GM23338 (cell line): ENCODE results near the gene ERBB4. TPM values are rescaled to one million over a fixed set of nuclear protein-coding genes. Genes with fewer than 3 reads are reported as not detected.
A peak's percentile ranks its signal among the peaks of the same experiment; 100 is the strongest.

Experiments
- ATAC-seq: fragments of 200-7000 bp; cut with Tn5 transposase; 3 replicates; pipeline ENCODE4 v1.9.1; 2020
- DNase-seq: peaks from one replicate; pipeline ENCODE4 v3.0.0-alpha.2; 2015; ENCODE audit warnings: low spot score
- H2AFZ ChIP-seq: fragments of 200-600 bp; sonication (generic); 2 replicates; pipeline ENCODE4 v1.8.0; 2016; ENCODE audit warnings: antibody characterized with exemption, mild to moderate bottlenecking, moderate library complexity
- H3F3A ChIP-seq: fragments of 200-600 bp; sonication (generic); replicated peaks from 2 replicates; pipeline ENCODE4 v1.8.0; 2017; ENCODE audit warnings: antibody characterized with exemption, mixed run types, low read depth
- H3K27ac ChIP-seq: fragments of 200-600 bp; sonication (generic); 2 replicates; pipeline ENCODE4 v1.6.1; 2016; ENCODE audit warnings: low read depth
- H3K27me3 ChIP-seq: fragments of 200-600 bp; sonication (generic); 2 replicates; pipeline ENCODE4 v1.8.0; 2016; ENCODE audit warnings: mild to moderate bottlenecking, mixed run types, moderate library complexity; ENCODE audit not compliant: insufficient read depth
- H3K36me3 ChIP-seq: fragments of 200-600 bp; sonication (generic); 2 replicates; pipeline ENCODE4 v1.8.0; 2016; ENCODE audit warnings: mild to moderate bottlenecking; ENCODE audit not compliant: insufficient read depth
- H3K4me1 ChIP-seq: fragments of 200-600 bp; sonication (generic); 2 replicates; pipeline ENCODE4 v1.8.0; 2016; ENCODE audit warnings: mild to moderate bottlenecking, moderate library complexity; ENCODE audit not compliant: insufficient read depth
- H3K4me2 ChIP-seq: fragments of 200-600 bp; sonication (generic); 2 replicates; pipeline ENCODE4 v1.7.1; 2017; ENCODE audit warnings: mixed run types
- H3K4me3 ChIP-seq: fragments of 200-600 bp; sonication (generic); 2 replicates; pipeline ENCODE4 v1.6.1; 2016; ENCODE audit warnings: mixed run types
- H3K79me2 ChIP-seq: fragments of 200-600 bp; sonication (generic); replicated peaks from 2 replicates; pipeline ENCODE4 v1.8.0; 2017; ENCODE audit warnings: mild to moderate bottlenecking; ENCODE audit not compliant: insufficient read depth
- H3K9me2 ChIP-seq: fragments of 200-600 bp; sonication (generic); 2 replicates; pipeline ENCODE4 v1.8.0; 2017; ENCODE audit not compliant: insufficient read depth
- H4K20me1 ChIP-seq: fragments of 200-600 bp; sonication (generic); replicated peaks from 2 replicates; pipeline ENCODE4 v1.8.0; 2017; ENCODE audit warnings: mild to moderate bottlenecking; ENCODE audit not compliant: insufficient read depth
- H3K27ac Mint-ChIP-seq: 2 replicates; pipeline ENCODE4 v1.8.0; 2020; ENCODE audit warnings: inconsistent platforms, mild to moderate bottlenecking, moderate library complexity, mixed read lengths
- H3K27me3 Mint-ChIP-seq: 3 replicates; pipeline ENCODE4 v1.8.0; 2022; ENCODE audit warnings: low read depth, mild to moderate bottlenecking, moderate library complexity, mixed read lengths, inconsistent platforms; ENCODE audit not compliant: insufficient read depth, poor library complexity
- H3K36me3 Mint-ChIP-seq: 3 replicates; pipeline ENCODE4 v1.8.0; 2021; ENCODE audit warnings: low read depth, mild to moderate bottlenecking, inconsistent platforms, moderate library complexity, mixed read lengths
- H3K4me1 Mint-ChIP-seq: 3 replicates; pipeline ENCODE4 v1.8.0; 2020; ENCODE audit warnings: mild to moderate bottlenecking, inconsistent platforms, mixed read lengths
- H3K4me3 Mint-ChIP-seq: 3 replicates; pipeline ENCODE4 v1.8.0; 2021; ENCODE audit warnings: moderate library complexity, mild to moderate bottlenecking, inconsistent platforms, mixed read lengths
- H3K9me3 Mint-ChIP-seq: 3 replicates; pipeline ENCODE4 v1.8.0; 2020; ENCODE audit warnings: moderate library complexity, mild to moderate bottlenecking, inconsistent platforms, mixed read lengths
- CREB1 ChIP-seq: fragments of 250-450 bp; sonication (Bioruptor Pico); IDR thresholded peaks from 2 replicates; pipeline ENCODE4 v1.5.0; 2020; ENCODE audit warnings: low read depth, mild to moderate bottlenecking, moderate library complexity
- CTCF ChIP-seq, 2 experiments: fragments of 200-600 bp in 1 of 2; sonication (generic) in 1 of 2; conservative IDR thresholded peaks; 2 replicates each; pipeline versions ENCODE4 v1.5.1 to v1.6.1; 2016 to 2017; ENCODE audit warnings: antibody characterized with exemption in 2 of 2, low read depth in 2 of 2, mild to moderate bottlenecking in 2 of 2, moderate library complexity in 1 of 2
- JUNB ChIP-seq: IDR thresholded peaks from one replicate; pipeline ENCODE4 v1.6.1; 2016; ENCODE audit warnings: antibody characterized with exemption; ENCODE audit not compliant: unreplicated experiment
- NANOG ChIP-seq: IDR thresholded peaks from 2 replicates; pipeline ENCODE4 v1.6.1; 2016; ENCODE audit warnings: antibody characterized with exemption, borderline replicate concordance
- POLR2AphosphoS5 ChIP-seq: IDR thresholded peaks from 2 replicates; pipeline ENCODE4 v1.6.1; 2016; ENCODE audit warnings: antibody characterized with exemption, low read depth
- ZNF114 ChIP-seq: fragments of 250-450 bp; sonication (Bioruptor Pico); IDR thresholded peaks from 2 replicates; pipeline ENCODE4 v1.5.0; 2020; ENCODE audit warnings: mild to moderate bottlenecking, moderate library complexity
- polyA plus RNA-seq: library from polyadenylated mRNA; unstranded; fragments of >200 nt; fragmentation: Nextera tagmentation; extraction: Ambion mirVana; gene quantifications from 2 replicates; pipeline ENCODE4 v1.2.1, GENCODE V29; 2016
- total RNA-seq: library from RNA; depleted of rRNA; stranded (reverse); fragments of >200 nt; shearing (Covaris generic); gene quantifications from 2 replicates; pipeline ENCODE4 v1.2.3, GENCODE V29; 2014
- TF ChIP-seq, protein P1 (sequence below): IDR thresholded peaks from 2 replicates; pipeline ENCODE4 v1.6.1; 2016; ENCODE audit warnings: antibody characterized with exemption
- TF ChIP-seq, protein P2 (sequence below): IDR thresholded peaks from one replicate; pipeline ENCODE4 v1.6.1; 2018; ENCODE audit warnings: antibody characterized with exemption; ENCODE audit not compliant: unreplicated experiment

Gene ERBB4
- total and polyA plus RNA-seq, 2 experiments from 2014 or later, result 0.73 to 1.1 TPM

DNA sequence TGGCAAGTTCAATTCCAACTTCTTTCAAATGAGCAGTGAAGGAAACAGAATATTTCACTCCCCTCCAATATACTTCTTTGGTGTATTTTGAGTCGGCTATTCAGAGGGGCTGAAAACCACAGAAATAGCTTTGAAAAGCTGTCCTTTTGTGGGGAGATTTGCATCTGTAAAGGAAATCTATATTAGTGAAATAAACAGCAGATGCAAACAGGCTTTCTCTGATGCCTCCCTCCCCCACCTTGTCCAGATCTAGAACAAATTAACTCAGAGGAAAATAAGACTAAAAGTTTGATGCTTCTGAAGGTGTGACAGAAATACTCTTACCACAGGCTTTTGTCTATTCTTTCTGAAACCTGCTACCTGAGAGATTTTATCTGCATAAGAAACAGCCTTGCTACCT lies 1173.7 kb downstream of the ERBB4 start (continued):
- no peak for TF ChIP-seq CREB1 (CRISPR knock-in tag)
- TF ChIP-seq, protein P1, sequence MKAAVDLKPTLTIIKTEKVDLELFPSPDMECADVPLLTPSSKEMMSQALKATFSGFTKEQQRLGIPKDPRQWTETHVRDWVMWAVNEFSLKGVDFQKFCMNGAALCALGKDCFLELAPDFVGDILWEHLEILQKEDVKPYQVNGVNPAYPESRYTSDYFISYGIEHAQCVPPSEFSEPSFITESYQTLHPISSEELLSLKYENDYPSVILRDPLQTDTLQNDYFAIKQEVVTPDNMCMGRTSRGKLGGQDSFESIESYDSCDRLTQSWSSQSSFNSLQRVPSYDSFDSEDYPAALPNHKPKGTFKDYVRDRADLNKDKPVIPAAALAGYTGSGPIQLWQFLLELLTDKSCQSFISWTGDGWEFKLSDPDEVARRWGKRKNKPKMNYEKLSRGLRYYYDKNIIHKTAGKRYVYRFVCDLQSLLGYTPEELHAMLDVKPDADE, result no peak
- no peak for TF ChIP-seq POLR2AphosphoS5
- TF ChIP-seq JUNB, result no peak
- TF ChIP-seq, protein P2, sequence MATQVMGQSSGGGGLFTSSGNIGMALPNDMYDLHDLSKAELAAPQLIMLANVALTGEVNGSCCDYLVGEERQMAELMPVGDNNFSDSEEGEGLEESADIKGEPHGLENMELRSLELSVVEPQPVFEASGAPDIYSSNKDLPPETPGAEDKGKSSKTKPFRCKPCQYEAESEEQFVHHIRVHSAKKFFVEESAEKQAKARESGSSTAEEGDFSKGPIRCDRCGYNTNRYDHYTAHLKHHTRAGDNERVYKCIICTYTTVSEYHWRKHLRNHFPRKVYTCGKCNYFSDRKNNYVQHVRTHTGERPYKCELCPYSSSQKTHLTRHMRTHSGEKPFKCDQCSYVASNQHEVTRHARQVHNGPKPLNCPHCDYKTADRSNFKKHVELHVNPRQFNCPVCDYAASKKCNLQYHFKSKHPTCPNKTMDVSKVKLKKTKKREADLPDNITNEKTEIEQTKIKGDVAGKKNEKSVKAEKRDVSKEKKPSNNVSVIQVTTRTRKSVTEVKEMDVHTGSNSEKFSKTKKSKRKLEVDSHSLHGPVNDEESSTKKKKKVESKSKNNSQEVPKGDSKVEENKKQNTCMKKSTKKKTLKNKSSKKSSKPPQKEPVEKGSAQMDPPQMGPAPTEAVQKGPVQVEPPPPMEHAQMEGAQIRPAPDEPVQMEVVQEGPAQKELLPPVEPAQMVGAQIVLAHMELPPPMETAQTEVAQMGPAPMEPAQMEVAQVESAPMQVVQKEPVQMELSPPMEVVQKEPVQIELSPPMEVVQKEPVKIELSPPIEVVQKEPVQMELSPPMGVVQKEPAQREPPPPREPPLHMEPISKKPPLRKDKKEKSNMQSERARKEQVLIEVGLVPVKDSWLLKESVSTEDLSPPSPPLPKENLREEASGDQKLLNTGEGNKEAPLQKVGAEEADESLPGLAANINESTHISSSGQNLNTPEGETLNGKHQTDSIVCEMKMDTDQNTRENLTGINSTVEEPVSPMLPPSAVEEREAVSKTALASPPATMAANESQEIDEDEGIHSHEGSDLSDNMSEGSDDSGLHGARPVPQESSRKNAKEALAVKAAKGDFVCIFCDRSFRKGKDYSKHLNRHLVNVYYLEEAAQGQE, result no peak
- no peak for TF ChIP-seq ZNF114 (CRISPR knock-in tag)

DNA sequence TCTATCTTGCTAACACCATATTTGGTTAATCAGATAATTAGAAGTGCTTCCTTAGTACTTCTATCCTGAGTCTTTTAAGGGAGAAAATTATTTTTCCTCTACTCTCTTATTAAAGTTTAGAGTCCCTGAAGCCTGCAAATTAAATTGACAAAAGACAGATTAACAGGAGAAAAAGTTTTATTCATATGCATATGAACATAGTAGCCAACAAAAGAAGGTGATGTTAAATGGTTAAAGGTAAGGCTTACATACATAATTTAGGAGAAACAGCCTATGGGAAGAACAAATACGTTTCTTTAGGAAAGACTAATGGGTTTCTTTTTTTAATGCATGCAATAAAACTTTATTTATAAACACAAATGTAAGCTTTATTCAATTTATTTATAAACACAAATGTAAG lies 1177.2 kb downstream of the ERBB4 start:
- H3K9me3 Mint-ChIP-seq, result peaks cover 19% of the 10 kb centered on the region
- ATAC-seq, result peak; percentile 76
- H3K36me3 ChIP-seq, result no peaks in the 10 kb centered on the region
- H3K27me3 Mint-ChIP-seq, result peaks cover 6% of the 10 kb centered on the region
- peaks cover 22% of the 10 kb centered on the region for H3K36me3 Mint-ChIP-seq
- H3K27ac ChIP-seq, result no peak overlapping the region
- peaks cover 58% of the 10 kb centered on the region for H3K4me1 Mint-ChIP-seq
- DNase-seq, result peak; percentile 57
- H3K27me3 ChIP-seq, result no peaks in the 10 kb centered on the region
- peak overlapping the region; percentile 12 for H3K4me2 ChIP-seq
- no peaks in the 10 kb centered on the region for H3K9me2 ChIP-seq
- no peak overlapping the region for H3K4me3 ChIP-seq
- TF ChIP-seq, protein P1, result no peak
- TF ChIP-seq NANOG, result peak; percentile 84
- no peak for TF ChIP-seq POLR2AphosphoS5
- H3F3A ChIP-seq, result no peaks in the 10 kb centered on the region
- no peaks in the 10 kb centered on the region for H3K79me2 ChIP-seq
- H2AFZ ChIP-seq, result no peak overlapping the region
- H3K4me1 ChIP-seq, result peaks cover 55% of the 10 kb centered on the region
- H3K27ac Mint-ChIP-seq, result no peak overlapping the region
- no peaks in the 10 kb centered on the region for H4K20me1 ChIP-seq
- peak overlapping the region; percentile 44; the same call in 2 of the 3 replicates for H3K4me3 Mint-ChIP-seq

GRCh38 chr2:211359347-211359746 lies 1179.3 kb downstream of the ERBB4 start:
- H3K27me3 Mint-ChIP-seq, result peaks cover 6% of the 10 kb centered on the region
- no peak overlapping the region for H3K27ac ChIP-seq
- H3K27ac Mint-ChIP-seq, result no peak overlapping the region
- H3K27me3 ChIP-seq, result no peaks in the 10 kb centered on the region
- H3F3A ChIP-seq, result no peaks in the 10 kb centered on the region
- DNase-seq (peak; percentile 14), ATAC-seq (peak; percentile 76)
- H3K4me1 ChIP-seq, result peaks cover 35% of the 10 kb centered on the region
- H3K4me2 ChIP-seq, result peak overlapping the region; percentile 23; the same call in 1 of the 2 replicates
- H3K9me2 ChIP-seq, result no peaks in the 10 kb centered on the region
- no peak overlapping the region for H3K4me3 ChIP-seq
- no peak overlapping the region for H2AFZ ChIP-seq
- H3K79me2 ChIP-seq, result no peaks in the 10 kb centered on the region
- no peak overlapping the region for H3K4me3 Mint-ChIP-seq
- H4K20me1 ChIP-seq, result no peaks in the 10 kb centered on the region
- no peaks in the 10 kb centered on the region for H3K36me3 ChIP-seq
- H3K36me3 Mint-ChIP-seq, result peaks cover 19% of the 10 kb centered on the region
- peaks cover 16% of the 10 kb centered on the region for H3K9me3 Mint-ChIP-seq
- peaks cover 47% of the 10 kb centered on the region for H3K4me1 Mint-ChIP-seq
- no peak for TF ChIP-seq CTCF (conservative IDR thresholded peaks at IDR 0.05; ENCODE audit: low read depth in 2 of 2)
